BLaER1 treated with 17β-estradiol and CSF1 and Interleukin-3, amounts not matched to agents 10 nM and 100 nM (cell line): ENCODE measurements around the gene FBN3.

Source experiments
- H3K27ac ChIP-seq, 11 experiments: shearing (Covaris generic); formaldehyde crosslinking; 2 replicates each; pipeline ENCODE4 v1.8.1; 2022
- H3K27me3 ChIP-seq, 11 experiments: shearing (Covaris generic); formaldehyde crosslinking; 2 replicates each; pipeline ENCODE4 v1.8.1; 2022
- H3K36me3 ChIP-seq, 11 experiments: shearing (Covaris generic); formaldehyde crosslinking; 2 replicates each; pipeline ENCODE4 v1.8.1; 2022
- H3K4me1 ChIP-seq, 10 experiments: shearing (Covaris generic); formaldehyde crosslinking; 2 replicates each; pipeline ENCODE4 v1.8.1; 2022
- H3K4me2 ChIP-seq, 11 experiments: shearing (Covaris generic); formaldehyde crosslinking; 2 replicates each; pipeline ENCODE4 v1.8.1; 2022
- H3K4me3 ChIP-seq, 10 experiments: shearing (Covaris generic); formaldehyde crosslinking; 2 replicates each; pipeline ENCODE4 v1.8.1; 2022
- H3K9ac ChIP-seq, 11 experiments: shearing (Covaris generic); formaldehyde crosslinking; 2 replicates each; pipeline ENCODE4 v1.8.1; 2022
- H3K9me3 ChIP-seq, 11 experiments: shearing (Covaris generic); formaldehyde crosslinking; replicated peaks in 1 of 11; 2 replicates each; pipeline ENCODE4 v1.8.1; 2022
- H4K20me1 ChIP-seq, 11 experiments: shearing (Covaris generic); formaldehyde crosslinking; 2 replicates each; pipeline ENCODE4 v1.8.1; 2022
- Cebpa-rat ChIP-seq, 11 experiments: shearing (Covaris generic); IDR thresholded peaks; 2 replicates each; pipeline ENCODE4 v1.8.1; 2022

FBN3 gene

GRCh38 chr19:8081569-8082550 lies 67.5 kb downstream of the FBN3 start:
- H3K4me2 ChIP-seq, result 0 out of 22 replicates have a peak overlapping the region, but pooled peaks of 1 of the 11 experiments have one; percentile 11
- H3K27me3 ChIP-seq, result no peaks in the 10 kb centered on the region
- H3K9ac ChIP-seq, result no peak overlapping the region
- H3K4me3 ChIP-seq, result no peak overlapping the region
- H3K9me3 ChIP-seq, result peaks cover 0 to 7% (median 0%) of the 10 kb centered on the region in 11 experiments; a peak in 1 of 22 replicates
- 0 out of 22 replicates have a peak, but pooled peaks cover 0 to 6% (median 0%) of the 10 kb centered on the region in 11 experiments for H4K20me1 ChIP-seq
- H3K27ac ChIP-seq, result no peak overlapping the region
- no peaks in the 10 kb centered on the region for H3K36me3 ChIP-seq
- TF ChIP-seq Cebpa-rat (IDR thresholded peaks at IDR 0.05), result no peak
- H3K4me1 ChIP-seq, result peaks cover 0 to 33% (median 15%) of the 10 kb centered on the region in 10 experiments; a peak in 13 of 20 replicates

- Histone ChIP-seq H3K4me3 (no peak overlapping the region), H3K9me3 (peaks cover 0 to 7% (median 0%) of the 10 kb centered on the region in 11 experiments; a peak in 1 of 22 replicates), H3K4me1 (peaks cover 0 to 33% (median 15%) of the 10 kb centered on the region in 10 experiments; a peak in 13 of 20 replicates), H3K36me3 (no peaks in the 10 kb centered on the region), H3K4me2 (peak overlapping the region in 4 of 11 experiments; percentile 26 to 60 (median 44); a peak in 4 of 22 replicates), H4K20me1 (0 out of 22 replicates have a peak, but pooled peaks cover 0 to 6% (median 0%) of the 10 kb centered on the region in 11 experiments), H3K27me3 (no peaks in the 10 kb centered on the region), H3K27ac (no peak overlapping the region), H3K9ac (no peak overlapping the region)
- no peak for TF ChIP-seq Cebpa-rat (IDR thresholded peaks at IDR 0.05)
Measured at GRCh38 chr19:8080832-8081231, 68.6 kb downstream of the FBN3 start.

GRCh38 chr19:8079988-8080387 lies 69.4 kb downstream of the FBN3 start:
- no peak for TF ChIP-seq Cebpa-rat (IDR thresholded peaks at IDR 0.05)
- Histone ChIP-seq H3K9me3 (peaks cover 0 to 7% (median under 1%) of the 10 kb centered on the region in 11 experiments; a peak in 2 of 22 replicates), H3K4me3 (no peak overlapping the region), H3K36me3 (no peaks in the 10 kb centered on the region), H4K20me1 (0 out of 22 replicates have a peak, but pooled peaks cover 0 to 6% (median 0%) of the 10 kb centered on the region in 11 experiments), H3K9ac (no peak overlapping the region), H3K27me3 (no peaks in the 10 kb centered on the region), H3K4me1 (peaks cover 0 to 33% (median 16%) of the 10 kb centered on the region in 10 experiments; a peak in 13 of 20 replicates), H3K4me2 (peak overlapping the region in 9 of 11 experiments; percentile 21 to 60 (median 31); a peak in 12 of 22 replicates), H3K27ac (peak overlapping the region in 2 of 11 experiments; percentile 15 to 22; a peak in 2 of 22 replicates)

- TF ChIP-seq Cebpa-rat (IDR thresholded peaks at IDR 0.05), result no peak
- H3K4me1 ChIP-seq, result peaks cover 9 to 63% (median 46%) of the 10 kb centered on the region in 10 experiments; a peak in 19 of 20 replicates
- peaks cover 9 to 25% (median 16%) of the 10 kb centered on the region in 11 experiments for H3K9me3 ChIP-seq
- no peaks in the 10 kb centered on the region for H3K27me3 ChIP-seq
- H3K4me3 ChIP-seq, result no peak overlapping the region
- peak overlapping the region in 2 of 11 experiments; percentile 75 to 83; a peak in 2 of 22 replicates for H3K4me2 ChIP-seq
- H3K27ac ChIP-seq, result peak overlapping the region in 3 of 11 experiments; percentile 78 to 81 (median 81); a peak in 4 of 22 replicates
- no peak overlapping the region for H3K9ac ChIP-seq
- H4K20me1 ChIP-seq, result no peaks in the 10 kb centered on the region
- H3K36me3 ChIP-seq, result no peaks in the 10 kb centered on the region
Measured at GRCh38 chr19:8075158-8076074, 74.0 kb downstream of the FBN3 start.

- H3K9me3 ChIP-seq, result peaks cover 18 to 31% (median 26%) of the 10 kb centered on the region in 11 experiments
- peak overlapping the region in 8 of 11 experiments; percentile 67 to 83 (median 76); a peak in 13 of 22 replicates for H3K4me2 ChIP-seq
- peaks cover 9 to 57% (median 41%) of the 10 kb centered on the region in 10 experiments; a peak in 19 of 20 replicates for H3K4me1 ChIP-seq
- H3K9ac ChIP-seq, result peak overlapping the region in 3 of 11 experiments; percentile 5 to 65 (median 64); a peak in 3 of 22 replicates
- H3K27me3 ChIP-seq, result no peaks in the 10 kb centered on the region
- H3K4me3 ChIP-seq, result no peak overlapping the region; a peak in 1 of 20 replicates
- H3K27ac ChIP-seq, result peak overlapping the region in 9 of 11 experiments; percentile 8 to 84 (median 80); a peak in 17 of 22 replicates
- no peaks in the 10 kb centered on the region for H4K20me1 ChIP-seq
- no peaks in the 10 kb centered on the region for H3K36me3 ChIP-seq
- TF ChIP-seq Cebpa-rat (IDR thresholded peaks at IDR 0.05), result no peak
Measured at GRCh38 chr19:8074501-8074900, 74.9 kb downstream of the FBN3 start.

- TF ChIP-seq Cebpa-rat (IDR thresholded peaks at IDR 0.05), result no peak
- H3K27ac ChIP-seq, result peak overlapping the region in 5 of 11 experiments; percentile 1 to 81 (median 40); a peak in 10 of 22 replicates
- peaks cover 22 to 38% (median 32%) of the 10 kb centered on the region in 11 experiments for H3K9me3 ChIP-seq
- H3K9ac ChIP-seq, result 0 out of 22 replicates have a peak overlapping the region, but pooled peaks of 1 of the 11 experiments have one; percentile 30
- H3K4me3 ChIP-seq, result no peak overlapping the region
- peak overlapping the region in 10 of 11 experiments; percentile 67 to 83 (median 76); a peak in 19 of 22 replicates for H3K4me2 ChIP-seq
- H4K20me1 ChIP-seq, result no peaks in the 10 kb centered on the region
- no peaks in the 10 kb centered on the region for H3K27me3 ChIP-seq
- H3K4me1 ChIP-seq, result peaks cover 9 to 44% (median 36%) of the 10 kb centered on the region in 10 experiments; a peak in 19 of 20 replicates
- H3K36me3 ChIP-seq, result no peaks in the 10 kb centered on the region
Measured at GRCh38 chr19:8071912-8072311, 77.5 kb downstream of the FBN3 start.

- no peaks in the 10 kb centered on the region for H3K36me3 ChIP-seq
- peaks cover 22 to 51% (median 43%) of the 10 kb centered on the region in 10 experiments for H3K4me1 ChIP-seq
- no peak for TF ChIP-seq Cebpa-rat (IDR thresholded peaks at IDR 0.05)
Measured at GRCh38 chr19:8069096-8069973, 80.1 kb downstream of the FBN3 start.

More at GRCh38 chr19:8069096-8069973, 80.1 kb downstream of the FBN3 start:
- no peak overlapping the region for H3K4me2 ChIP-seq
- H3K9ac ChIP-seq, result no peak overlapping the region
- H3K9me3 ChIP-seq, result peaks cover 18 to 31% (median 25%) of the 10 kb centered on the region in 11 experiments
- H3K4me3 ChIP-seq, result no peak overlapping the region
- no peaks in the 10 kb centered on the region; a peak in 1 of 22 replicates for H4K20me1 ChIP-seq
- no peaks in the 10 kb centered on the region for H3K27me3 ChIP-seq
- 0 out of 22 replicates have a peak overlapping the region, but pooled peaks of 1 of the 11 experiments have one; percentile 27 for H3K27ac ChIP-seq
